Kidney (tissue), 14 donors: ENCODE measurements around the gene FNDC11. TPM values are rescaled to one million over a fixed set of nuclear protein-coding genes. Genes with fewer than 3 reads are reported as not detected.

ENCODE experiments used
- DNase-seq, 5 donors: peaks; one replicate each; pipeline ENCODE4 v3.0.0-alpha.2; 2013 to 2020
- FAIRE-seq: peaks from 2 replicates; lab custom pipeline; 2012; peaks lifted over from hg19 to GRCh38; lab: Jason Lieb, UNC
- H3K27ac ChIP-seq, 2 donors: one replicate each; pipeline ENCODE4 v1.7.0; 2013; ENCODE audit warnings: low read depth in 2 of 2, low read length in 2 of 2, inconsistent platforms in 1 of 2
- H3K27me3 ChIP-seq: one replicate; pipeline ENCODE4 v1.7.1; 2013; ENCODE audit warnings: low read length, inconsistent platforms; ENCODE audit not compliant: control insufficient read depth, insufficient read depth
- H3K36me3 ChIP-seq, 3 donors: one replicate each; pipeline versions ENCODE4 v1.7.0 to v1.7.1; 2013; ENCODE audit warnings: low read length in 3 of 3, control low read depth in 1 of 3, inconsistent platforms in 1 of 3; ENCODE audit not compliant: insufficient read depth in 3 of 3, control insufficient read depth in 2 of 3
- H3K4me1 ChIP-seq, 3 donors: one replicate each; pipeline versions ENCODE4 v1.7.0 to v1.7.1; 2013; ENCODE audit warnings: low read length in 3 of 3, inconsistent platforms in 1 of 3, low read depth in 1 of 3; ENCODE audit not compliant: control insufficient read depth in 2 of 3, insufficient read depth in 2 of 3
- H3K4me3 ChIP-seq, 3 donors: one replicate each; pipeline versions ENCODE4 v1.7.0 to v1.8.1; 2013; ENCODE audit warnings: low read length in 3 of 3, control low read depth in 1 of 3, inconsistent platforms in 1 of 3
- H3K9ac ChIP-seq, 3 donors: one replicate each; pipeline versions ENCODE4 v1.7.0 to v1.7.1; 2013; ENCODE audit warnings: low read length in 3 of 3, control low read depth in 1 of 3, inconsistent platforms in 1 of 3
- H3K9me3 ChIP-seq, 3 donors: one replicate each; pipeline versions ENCODE4 v1.7.0 to v1.7.1; 2013; ENCODE audit warnings: low read length in 3 of 3, control low read depth in 1 of 3, inconsistent platforms in 1 of 3; ENCODE audit not compliant: control insufficient read depth in 2 of 3, insufficient read depth in 1 of 3
- intact Hi-C: fragments of 100-400 bp; cut with DNase I; formaldehyde crosslinking; loops from one replicate; pipeline ENCODE4 v1.11.1; 2022
- polyA plus RNA-seq: library from polyadenylated mRNA; stranded (reverse); fragments of 350-450 nt; fragmentation: Illumina TruSeq; extraction: RNeasy Lipid Tissue Mini Kit (QIAGEN cat#74804); gene quantifications from one replicate; pipeline ENCODE4 v1.2.3, GENCODE V29; 2014; ENCODE audit warnings: low read depth, low replicate concordance; ENCODE audit not compliant: insufficient read depth
- total RNA-seq: library from RNA; stranded (reverse); fragmentation: NEBNext Ultra II Directional; extraction: Animal tissue kit (Norgen Biotek cat#: 25700); gene quantifications from one replicate; pipeline ENCODE4 v1.2.1, GENCODE V29; 2021
- TF ChIP-seq, protein P1 (sequence below): IDR thresholded peaks from 3 replicates; pipeline ENCODE4 v1.5.1; 2012; ENCODE audit warnings: mild to moderate bottlenecking, moderate library complexity, borderline replicate concordance; ENCODE audit not compliant: insufficient read depth; ENCODE audit errors: extremely low read depth
- donor health status: control.
- donor health status: control.
- donor health status: control.
- donor health status: control.
- donor health status: control.
- donor health status: DM: yes; HTN: yes; CAD: no.
- donor health status: Normal renal cell carcinoma (clear cell type).

The FNDC11 gene
- total and polyA plus RNA-seq, 2 donors from 2014 or later, result 0.47 to 1.6 TPM

DNA sequence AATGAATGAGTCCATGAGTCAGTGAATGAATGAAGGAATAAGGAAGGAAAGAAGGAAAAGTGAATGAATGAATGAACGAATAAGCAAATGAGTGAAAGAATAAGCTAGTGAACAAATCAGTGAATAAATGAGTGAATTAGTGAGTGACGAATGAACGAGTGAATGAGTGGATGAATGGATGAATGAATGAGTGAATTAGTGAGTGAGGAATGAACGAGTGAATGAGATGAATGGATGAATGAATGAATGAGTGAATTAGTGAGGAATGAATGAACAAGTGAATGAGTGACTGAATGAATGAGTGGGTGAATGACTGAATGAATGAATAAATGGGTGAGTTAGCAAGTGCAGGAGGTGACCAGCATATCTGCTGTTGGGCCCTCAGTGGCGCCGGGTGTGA, 10.2 kb upstream of the FNDC11 start:
- H3K4me1 ChIP-seq, result no peaks in the 10 kb centered on the region
- no peak for FAIRE-seq
- intact Hi-C loops, result no loop called here
- H3K27me3 ChIP-seq, result no peaks in the 10 kb centered on the region
- H3K27ac ChIP-seq, result no peak overlapping the region
- no peaks in the 10 kb centered on the region for H3K36me3 ChIP-seq
- TF ChIP-seq, protein P1, sequence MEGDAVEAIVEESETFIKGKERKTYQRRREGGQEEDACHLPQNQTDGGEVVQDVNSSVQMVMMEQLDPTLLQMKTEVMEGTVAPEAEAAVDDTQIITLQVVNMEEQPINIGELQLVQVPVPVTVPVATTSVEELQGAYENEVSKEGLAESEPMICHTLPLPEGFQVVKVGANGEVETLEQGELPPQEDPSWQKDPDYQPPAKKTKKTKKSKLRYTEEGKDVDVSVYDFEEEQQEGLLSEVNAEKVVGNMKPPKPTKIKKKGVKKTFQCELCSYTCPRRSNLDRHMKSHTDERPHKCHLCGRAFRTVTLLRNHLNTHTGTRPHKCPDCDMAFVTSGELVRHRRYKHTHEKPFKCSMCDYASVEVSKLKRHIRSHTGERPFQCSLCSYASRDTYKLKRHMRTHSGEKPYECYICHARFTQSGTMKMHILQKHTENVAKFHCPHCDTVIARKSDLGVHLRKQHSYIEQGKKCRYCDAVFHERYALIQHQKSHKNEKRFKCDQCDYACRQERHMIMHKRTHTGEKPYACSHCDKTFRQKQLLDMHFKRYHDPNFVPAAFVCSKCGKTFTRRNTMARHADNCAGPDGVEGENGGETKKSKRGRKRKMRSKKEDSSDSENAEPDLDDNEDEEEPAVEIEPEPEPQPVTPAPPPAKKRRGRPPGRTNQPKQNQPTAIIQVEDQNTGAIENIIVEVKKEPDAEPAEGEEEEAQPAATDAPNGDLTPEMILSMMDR, result no peak
- no peak for DNase-seq
- H3K9me3 ChIP-seq, result no peaks in the 10 kb centered on the region
- no peak overlapping the region for H3K4me3 ChIP-seq
- no peak overlapping the region for H3K9ac ChIP-seq

DNA sequence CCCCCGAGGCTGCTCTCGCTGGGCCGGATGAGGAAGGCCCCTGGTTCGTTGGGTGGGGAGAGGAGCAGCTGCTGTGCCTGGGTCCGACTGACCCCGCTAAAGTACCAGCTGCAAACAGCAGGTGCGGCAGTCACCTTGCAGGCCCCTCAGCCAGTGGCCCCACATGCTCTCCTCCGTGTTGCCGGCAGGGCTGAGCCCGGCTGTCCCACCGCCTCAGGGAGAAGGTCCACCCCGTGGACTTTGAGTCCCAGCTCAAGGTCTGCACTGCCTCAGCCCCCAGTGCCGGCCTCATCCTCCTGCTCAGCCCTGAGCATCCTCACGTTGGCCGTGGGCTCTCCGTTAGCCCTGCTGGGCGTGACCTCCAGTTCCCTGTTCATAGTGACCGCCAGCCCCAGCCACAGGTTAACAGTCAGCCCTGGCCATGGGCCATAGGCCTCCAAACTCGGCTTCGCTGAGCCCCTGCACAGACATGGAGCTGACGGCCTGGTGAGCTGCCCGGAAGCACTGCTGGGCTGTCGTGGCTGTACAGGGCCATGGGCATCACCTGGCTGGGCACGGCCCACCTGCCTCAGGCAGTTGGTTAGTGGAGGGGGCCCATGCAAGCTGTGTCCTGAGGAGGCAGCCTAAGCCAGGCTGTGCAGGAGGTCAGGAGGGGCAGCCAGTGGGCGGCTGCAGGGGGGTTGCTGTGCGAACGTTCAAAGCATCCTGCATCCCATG, 9.6 kb upstream of the FNDC11 start:
- Histone ChIP-seq H3K4me1 (no peaks in the 10 kb centered on the region), H3K4me3 (no peak overlapping the region), H3K27ac (no peak overlapping the region), H3K36me3 (no peaks in the 10 kb centered on the region), H3K9ac (no peak overlapping the region), H3K27me3 (no peaks in the 10 kb centered on the region), H3K9me3 (no peaks in the 10 kb centered on the region)
- DNase-seq (no peak), FAIRE-seq (no peak)
- intact Hi-C loops, result no loop called here
- TF ChIP-seq, protein P1, result no peak

DNA sequence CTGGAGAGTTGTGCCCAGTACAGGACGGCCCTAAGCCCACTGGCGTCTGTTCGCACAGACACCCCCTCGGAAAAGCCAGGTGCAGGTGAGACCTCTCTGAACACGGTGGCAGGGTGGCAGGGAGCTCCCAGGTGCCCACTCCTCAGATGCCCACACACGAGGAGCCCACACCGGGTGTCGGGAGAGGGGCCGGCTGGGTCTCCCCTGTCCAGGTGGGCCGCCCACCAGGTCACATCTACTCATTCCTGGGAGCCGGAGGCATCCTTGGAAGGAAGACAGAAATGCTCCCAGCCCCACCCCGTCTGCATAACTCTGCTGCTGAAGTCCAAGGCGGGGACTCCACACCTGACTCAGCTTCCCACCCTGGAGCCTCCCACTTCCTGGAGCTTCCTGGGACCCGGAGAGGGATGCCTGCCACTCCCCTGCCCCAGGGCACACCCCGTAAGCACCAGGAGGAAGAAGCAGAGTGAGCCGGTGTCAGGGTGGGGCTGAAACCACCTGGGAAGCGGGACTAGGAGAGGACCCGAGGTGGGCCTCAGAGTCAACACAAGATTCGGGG, 8.9 kb upstream of the FNDC11 start:
- TF ChIP-seq, protein P1, result no peak
- intact Hi-C loops, result no loop called here

DNA sequence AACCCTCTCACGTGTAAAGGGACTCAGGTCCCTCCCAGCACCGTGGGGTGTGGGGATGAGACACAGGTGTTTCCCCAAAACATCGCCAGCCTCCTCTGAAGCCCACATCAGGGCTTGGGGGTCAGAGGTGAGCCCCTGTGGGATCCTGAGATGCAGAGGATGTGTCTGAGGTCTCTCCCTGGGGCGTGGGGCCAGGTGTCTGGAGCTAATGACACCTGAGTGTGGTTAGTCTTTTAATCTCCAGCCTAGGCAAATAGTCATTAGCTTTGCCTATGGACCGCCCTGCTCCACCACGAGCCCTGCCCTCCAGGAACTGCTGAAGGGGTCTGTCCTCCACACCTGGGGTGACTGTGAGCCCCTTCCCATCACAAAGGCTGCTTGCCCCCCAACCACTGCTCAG, 8.1 kb upstream of the FNDC11 start:
- Histone ChIP-seq H3K9ac (no peak overlapping the region), H3K27ac (no peak overlapping the region), H3K9me3 (no peaks in the 10 kb centered on the region), H3K4me3 (no peak overlapping the region), H3K36me3 (no peaks in the 10 kb centered on the region), H3K4me1 (no peaks in the 10 kb centered on the region), H3K27me3 (no peaks in the 10 kb centered on the region)
- no peak for DNase-seq
- FAIRE-seq, result no peak
- TF ChIP-seq, protein P1, result no peak
- intact Hi-C loops, result no loop called here

More for the DNA sequence above, 8.9 kb upstream of the FNDC11 start:
- Histone ChIP-seq H3K36me3 (no peaks in the 10 kb centered on the region), H3K9me3 (no peaks in the 10 kb centered on the region), H3K4me1 (no peaks in the 10 kb centered on the region), H3K27me3 (no peaks in the 10 kb centered on the region), H3K9ac (no peak overlapping the region), H3K4me3 (no peak overlapping the region), H3K27ac (no peak overlapping the region)
- FAIRE-seq (no peak), DNase-seq (no peak)
